Measurements from ENCODE around the gene SLC7A5. TPM values are rescaled to one million over a fixed set of nuclear protein-coding genes. Genes with fewer than 3 reads are reported as not detected.

Gene SLC7A5
- total and polyA plus RNA-seq, 2 of the 4 experiments (the other 2 are of a cell fraction) = 11.3 to 101 TPM

DNA sequence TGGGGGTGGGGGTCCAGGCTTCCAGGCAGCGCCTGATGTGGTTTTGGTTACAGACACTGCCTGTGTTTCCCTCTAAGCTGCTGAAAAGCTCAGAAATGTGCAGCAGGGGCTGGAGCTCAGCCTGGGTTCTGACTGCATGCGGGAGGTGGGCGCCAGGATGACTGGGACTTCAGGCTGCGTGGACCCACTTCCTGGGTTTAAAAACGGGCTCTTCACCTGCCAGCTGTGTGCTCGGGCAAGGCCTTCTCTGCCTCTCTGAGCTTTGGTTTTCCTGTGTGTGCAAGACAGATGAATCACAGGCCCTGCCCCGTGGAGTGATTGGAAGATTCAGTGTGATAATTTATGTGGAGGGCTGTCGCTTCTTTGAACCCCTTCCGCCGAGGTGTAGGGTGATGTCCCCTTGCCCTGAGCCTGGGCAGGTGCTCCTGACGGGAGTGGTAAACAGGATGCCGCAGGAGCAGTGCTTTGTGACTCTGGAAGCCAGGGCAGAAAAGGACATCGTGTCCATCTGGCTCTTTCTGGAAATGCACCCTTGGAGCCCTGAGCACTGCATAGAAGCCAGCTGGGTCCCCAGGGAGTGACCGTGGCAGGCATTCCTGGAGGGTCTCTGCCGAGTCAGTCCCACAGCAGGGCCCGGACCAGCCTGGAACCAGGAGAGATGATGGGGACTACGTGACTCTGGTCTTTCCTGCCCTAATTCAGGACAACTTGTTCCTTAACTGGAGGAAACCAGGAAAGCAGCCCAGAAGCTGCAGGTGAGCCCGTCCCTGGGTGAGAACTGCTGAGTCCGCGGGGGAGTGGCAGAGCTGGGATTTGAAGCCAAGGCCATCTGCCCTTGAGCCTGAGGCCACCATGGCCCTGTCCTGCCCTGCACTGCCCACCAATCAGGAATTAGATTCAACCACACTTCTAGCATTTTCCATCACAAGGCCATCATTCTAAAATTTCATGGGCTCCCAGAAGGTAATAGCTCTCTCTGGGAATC, 28.5 kb upstream of the SLC7A5 start:
- intact Hi-C loops (cut with micrococcal nuclease) (no loop called here), in situ Hi-C loops (cut with MboI; ENCODE audit: low sequenced_read_pairs) (no loop called here)
- no peak overlapping the region for H3K4me2 ChIP-seq (ENCODE audit: low read depth, low read length)

More for the DNA sequence above, 28.5 kb upstream of the SLC7A5 start:
- H3K14ac ChIP-seq (replicated peaks; ENCODE audit: low read depth, low read length) = no peak overlapping the region; the same call in 1 of the 2 replicates
- H2BK15ac ChIP-seq (ENCODE audit: low read depth, low read length) = no peak overlapping the region
- no peak overlapping the region for H2BK20ac ChIP-seq (ENCODE audit: low read depth, low read length)
- H3K79me1 ChIP-seq (ENCODE audit: low read depth in 1 of 2, low read length in 2 of 2) = no peaks in the 10 kb centered on the region
- no peak overlapping the region for H3K4ac ChIP-seq (ENCODE audit: low read depth, low read length)
- H3K27me3 ChIP-seq (ENCODE audit: control insufficient read depth, insufficient read depth, low read length) = no peaks in the 10 kb centered on the region
- H4K8ac ChIP-seq (ENCODE audit: low read depth in 2 of 2, low read length in 2 of 2) = no peak overlapping the region
- H3K36me3 ChIP-seq (ENCODE audit: control insufficient read depth, insufficient read depth, low read length) = no peaks in the 10 kb centered on the region
- ChIA-PET CTCF (no interaction called here), POLR2A (ENCODE audit: unreplicated experiment) (no interaction called here)
- dilution Hi-C loops (cut with HindIII; ENCODE audit: low sequenced_read_pairs, unreplicated experiment) = no loop called here
- H2AFZ ChIP-seq (replicated peaks; ENCODE audit: low read length, poor library complexity) = peak overlapping the region; percentile 32
- no peaks in the 10 kb centered on the region for H4K20me1 ChIP-seq (ENCODE audit: insufficient read depth, low read length)
- H3K9ac ChIP-seq (ENCODE audit: low read depth, low read length) = no peak overlapping the region
- WGBS, 2 experiments (ENCODE audit: extremely low coverage in 2 of 2, insufficient read length in 1 of 2) = 62% methylated on average over 7 of the region's 20 CpGs; no CpG with 5 or more reads in 1 of the 2 experiments
- H3K18ac ChIP-seq (ENCODE audit: low read depth, low read length) = no peak overlapping the region
- no peak overlapping the region for H3K56ac ChIP-seq (ENCODE audit: extremely low read depth, insufficient read depth, low read length)
- H3K9me1 ChIP-seq (ENCODE audit: insufficient read depth, low read length) = peaks cover 3% of the 10 kb centered on the region; the same call in 1 of the 2 replicates
- no peak for ATAC-seq (ENCODE audit: low read depth)
- no peak overlapping the region for H3K27ac ChIP-seq (ENCODE audit: insufficient read depth, low read length)
- no peak overlapping the region for H2BK5ac ChIP-seq (ENCODE audit: low read depth, low read length, poor library complexity, severe bottlenecking)
- BruUV-seq (replicated peaks) = no TSS peak
- no peak overlapping the region for H4K5ac ChIP-seq (ENCODE audit: low read depth, low read length)
- no peak overlapping the region for H2BK120ac ChIP-seq (ENCODE audit: low read depth, low read length)
- H3K23ac ChIP-seq (ENCODE audit: low read depth, low read length) = no peak overlapping the region
- H3K4me3 ChIP-seq (ENCODE audit: insufficient read depth, low read depth, low read length) = no peak overlapping the region
- peak overlapping the region; percentile 16; the same call in 1 of the 2 replicates for H2AK5ac ChIP-seq (ENCODE audit: low read depth, low read length)
- H3K4me1 ChIP-seq (ENCODE audit: control insufficient read depth, insufficient read depth, low read length) = peaks cover 6% of the 10 kb centered on the region
- no peaks in the 10 kb centered on the region for H3K9me3 ChIP-seq (ENCODE audit: control insufficient read depth, insufficient read depth, low read length)
- TF ChIP-seq MAZ (IDR thresholded peaks at IDR 0.05; ENCODE audit: borderline replicate concordance, low read depth, low read length) (no peak), CEBPB (IDR thresholded peaks at IDR 0.05; ENCODE audit: low read depth, low read length) (no peak), RAD21 (IDR thresholded peaks at IDR 0.05; ENCODE audit: low read length) (no peak), RCOR1 (IDR thresholded peaks at IDR 0.05; ENCODE audit: insufficient replicate concordance, low read length) (no peak), MAFK (IDR thresholded peaks at IDR 0.05; ENCODE audit: low read depth, low read length) (no peak), RFX5 (IDR thresholded peaks at IDR 0.05; ENCODE audit: low read depth, low read length) (no peak), POLR2A (IDR thresholded peaks at IDR 0.05; ENCODE audit: low read depth, low read length) (no peak), MXI1 (IDR thresholded peaks at IDR 0.05; ENCODE audit: borderline replicate concordance, low read depth, low read length) (no peak)
- TF ChIP-seq, protein P1, sequence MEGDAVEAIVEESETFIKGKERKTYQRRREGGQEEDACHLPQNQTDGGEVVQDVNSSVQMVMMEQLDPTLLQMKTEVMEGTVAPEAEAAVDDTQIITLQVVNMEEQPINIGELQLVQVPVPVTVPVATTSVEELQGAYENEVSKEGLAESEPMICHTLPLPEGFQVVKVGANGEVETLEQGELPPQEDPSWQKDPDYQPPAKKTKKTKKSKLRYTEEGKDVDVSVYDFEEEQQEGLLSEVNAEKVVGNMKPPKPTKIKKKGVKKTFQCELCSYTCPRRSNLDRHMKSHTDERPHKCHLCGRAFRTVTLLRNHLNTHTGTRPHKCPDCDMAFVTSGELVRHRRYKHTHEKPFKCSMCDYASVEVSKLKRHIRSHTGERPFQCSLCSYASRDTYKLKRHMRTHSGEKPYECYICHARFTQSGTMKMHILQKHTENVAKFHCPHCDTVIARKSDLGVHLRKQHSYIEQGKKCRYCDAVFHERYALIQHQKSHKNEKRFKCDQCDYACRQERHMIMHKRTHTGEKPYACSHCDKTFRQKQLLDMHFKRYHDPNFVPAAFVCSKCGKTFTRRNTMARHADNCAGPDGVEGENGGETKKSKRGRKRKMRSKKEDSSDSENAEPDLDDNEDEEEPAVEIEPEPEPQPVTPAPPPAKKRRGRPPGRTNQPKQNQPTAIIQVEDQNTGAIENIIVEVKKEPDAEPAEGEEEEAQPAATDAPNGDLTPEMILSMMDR (conservative IDR thresholded peaks at IDR 0.05; ENCODE audit: low read depth, low read length) = no peak
- TF ChIP-seq, protein P2, sequence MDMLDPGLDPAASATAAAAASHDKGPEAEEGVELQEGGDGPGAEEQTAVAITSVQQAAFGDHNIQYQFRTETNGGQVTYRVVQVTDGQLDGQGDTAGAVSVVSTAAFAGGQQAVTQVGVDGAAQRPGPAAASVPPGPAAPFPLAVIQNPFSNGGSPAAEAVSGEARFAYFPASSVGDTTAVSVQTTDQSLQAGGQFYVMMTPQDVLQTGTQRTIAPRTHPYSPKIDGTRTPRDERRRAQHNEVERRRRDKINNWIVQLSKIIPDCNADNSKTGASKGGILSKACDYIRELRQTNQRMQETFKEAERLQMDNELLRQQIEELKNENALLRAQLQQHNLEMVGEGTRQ (IDR thresholded peaks at IDR 0.05; ENCODE audit: low read depth, low read length) = no peak
- TF ChIP-seq, protein P3, sequence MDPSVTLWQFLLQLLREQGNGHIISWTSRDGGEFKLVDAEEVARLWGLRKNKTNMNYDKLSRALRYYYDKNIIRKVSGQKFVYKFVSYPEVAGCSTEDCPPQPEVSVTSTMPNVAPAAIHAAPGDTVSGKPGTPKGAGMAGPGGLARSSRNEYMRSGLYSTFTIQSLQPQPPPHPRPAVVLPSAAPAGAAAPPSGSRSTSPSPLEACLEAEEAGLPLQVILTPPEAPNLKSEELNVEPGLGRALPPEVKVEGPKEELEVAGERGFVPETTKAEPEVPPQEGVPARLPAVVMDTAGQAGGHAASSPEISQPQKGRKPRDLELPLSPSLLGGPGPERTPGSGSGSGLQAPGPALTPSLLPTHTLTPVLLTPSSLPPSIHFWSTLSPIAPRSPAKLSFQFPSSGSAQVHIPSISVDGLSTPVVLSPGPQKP (IDR thresholded peaks at IDR 0.05; ENCODE audit: borderline replicate concordance, low read depth, low read length) = no peak
- DNase-seq = no peak
- no peak overlapping the region for H2AK9ac ChIP-seq (replicated peaks; ENCODE audit: low read depth, low read length, poor library complexity)
- H4K91ac ChIP-seq (ENCODE audit: insufficient read depth, low read depth, low read length) = no peak overlapping the region
